Measurements from ENCODE around the gene ASAH2B.

GRCh38 chr10:50807851-50808776, 68.4 kb downstream of the ASAH2B start:
- TF ChIP-seq CTCF (conservative IDR thresholded peaks at IDR 0.05; ENCODE audit: low read depth, low read length): no peak
- TF ChIP-seq SMC3 (IDR thresholded peaks at IDR 0.05; ENCODE audit: low read depth, low read length): no peak
- TF ChIP-seq USF2 (IDR thresholded peaks at IDR 0.05; ENCODE audit: low read depth, low read length): no peak
- no peak for TF ChIP-seq CEBPB (IDR thresholded peaks at IDR 0.05; ENCODE audit: low read depth, low read length)
- TF ChIP-seq MAZ (IDR thresholded peaks at IDR 0.05; ENCODE audit: borderline replicate concordance, low read depth, low read length): no peak
- no peak for TF ChIP-seq RFX5 (IDR thresholded peaks at IDR 0.05; ENCODE audit: low read depth, low read length)
- TF ChIP-seq BHLHE40 (IDR thresholded peaks at IDR 0.05; ENCODE audit: low read depth, low read length): no peak

All from IMR-90 (cell line).